SK-N-SH treated with all-trans-retinoic acid at 6 μM for 48 hours (cell line): ENCODE measurements around the gene UGGT2.

Experiments
- ARNTL ChIP-seq: fragments of 450-650 bp; formaldehyde crosslinking; IDR thresholded peaks from 2 replicates; pipeline ENCODE4 v1.5.0; 2020; ENCODE audit warnings: low read depth, mild to moderate bottlenecking, moderate library complexity, borderline replicate concordance
- SNAI2 ChIP-seq: fragments of 250-450 bp; sonication (Bioruptor Pico); IDR thresholded peaks from 2 replicates; pipeline ENCODE4 v1.5.0; 2020; ENCODE audit warnings: mild to moderate bottlenecking, moderate library complexity
- TCF4 ChIP-seq: fragments of 250-450 bp; sonication (Bioruptor Pico); IDR thresholded peaks from 2 replicates; pipeline ENCODE4 v1.8.0; 2021; ENCODE audit warnings: mild to moderate bottlenecking, moderate library complexity, borderline replicate concordance
- TOX ChIP-seq: fragments of 250-450 bp; sonication (Bioruptor Pico); IDR thresholded peaks from 2 replicates; pipeline ENCODE4 v1.8.0; 2021; ENCODE audit warnings: mild to moderate bottlenecking, moderate library complexity, borderline replicate concordance
- ZC3H10 ChIP-seq: fragments of 250-450 bp; sonication (Bioruptor Pico); IDR thresholded peaks from 2 replicates; pipeline ENCODE4 v1.5.1; 2021; ENCODE audit warnings: mild to moderate bottlenecking, moderate library complexity
- ZNF70 ChIP-seq: fragments of 450-650 bp; formaldehyde crosslinking; IDR thresholded peaks from 2 replicates; pipeline ENCODE4 v1.5.0; 2020; ENCODE audit warnings: mild to moderate bottlenecking, moderate library complexity

- no peak for TF ChIP-seq ZC3H10 (CRISPR knock-in tag)
- TF ChIP-seq TCF4 (CRISPR knock-in tag): no peak
- no peak for TF ChIP-seq TOX (CRISPR knock-in tag)
- TF ChIP-seq ZNF70 (CRISPR knock-in tag): no peak
- no peak for TF ChIP-seq SNAI2 (CRISPR knock-in tag)
- TF ChIP-seq ARNTL: no peak
Measured at GRCh38 chr13:95929430-95929829, 123.8 kb downstream of the UGGT2 start.
